Activated CD4-positive, alpha-beta memory T cell treated with anti-CD3 and anti-CD28 coated beads for 36 hours (primary cell): ENCODE measurements around the gene RYR1. TPM values are rescaled to one million over a fixed set of nuclear protein-coding genes. Genes with fewer than 3 reads are reported as not detected.
"Not testable (repeated sequence)": the region's sequence is repeated elsewhere in the genome, so short reads cannot be mapped to it uniquely, and the experiment has no call there.

Experiments used
- CTCF ChIA-PET: fragments of 350-600 bp; sonication (Branson Sonifier 250); formaldehyde crosslinking; loops from one replicate; lab custom pipeline; 2021; ENCODE audit warnings: antibody characterized with exemption, inconsistent platforms; lab: Charles Lee
- POLR2A ChIA-PET: fragments of 350-600 bp; sonication (Branson Sonifier 250); formaldehyde crosslinking; loops from one replicate; lab custom pipeline; 2021; ENCODE audit warnings: antibody characterized with exemption; lab: Charles Lee
- DNase-seq: peaks from one replicate; pipeline ENCODE4 v3.0.0-alpha.2; 2020
- H3K27ac Mint-ChIP-seq: one replicate; pipeline ENCODE4 v1.8.0; 2021; ENCODE audit warnings: mixed read lengths
- H3K27me3 Mint-ChIP-seq: one replicate; pipeline ENCODE4 v1.8.0; 2021; ENCODE audit warnings: mixed read lengths
- H3K36me3 Mint-ChIP-seq: one replicate; pipeline ENCODE4 v1.8.0; 2021; ENCODE audit warnings: mixed read lengths
- H3K4me1 Mint-ChIP-seq: one replicate; pipeline ENCODE4 v1.8.0; 2021; ENCODE audit warnings: low read depth, mixed read lengths
- H3K4me3 Mint-ChIP-seq: one replicate; pipeline ENCODE4 v1.8.0; 2021; ENCODE audit warnings: mild to moderate bottlenecking, mixed read lengths
- H3K9me3 Mint-ChIP-seq: one replicate; pipeline ENCODE4 v1.8.0; 2021; ENCODE audit warnings: mixed read lengths
- intact Hi-C: fragments of 100-400 bp; cut with micrococcal nuclease; formaldehyde crosslinking; loops from one replicate; pipeline ENCODE4 v1.15.1; 2023
- total RNA-seq, 2 experiments: library from RNA; stranded (reverse); gene quantifications; one replicate each; pipeline ENCODE4 v1.2.3, GENCODE V29; 2021

Gene RYR1
- total RNA-seq, 2 experiments from 2014 or later = 2.4 to 2.5 TPM

- H3K27me3 Mint-ChIP-seq, H3K9me3 Mint-ChIP-seq, H3K36me3 Mint-ChIP-seq: not testable (repeated sequence)
- peak; percentile 87 for DNase-seq
- intact Hi-C loops = loop anchor here (1.0 to 5.0 kb wide), 6 partner anchors 10 to 550 kb away; partner anchors contain the start of genes FBXO17, GGN and SPRED3
- peaks cover 35% of the 10 kb centered on the region for H3K4me1 Mint-ChIP-seq
- peak overlapping the region; percentile 61 for H3K4me3 Mint-ChIP-seq
- peak overlapping the region; percentile 92 for H3K27ac Mint-ChIP-seq
- ChIA-PET CTCF (interaction anchor here (1.2 to 3.9 kb wide), 2 partner anchors 12 to 24 kb away, joined by 3 to 29 read pairs; partner anchors contain the start of gene FAM98C), POLR2A (interaction anchor here (0.9 to 1.2 kb wide), 3 partner anchors 13 to 31 kb away, joined by 3 read pairs; partner anchors contain the start of gene FAM98C)
Measured at GRCh38 chr19:38427035-38427677, 6.3 kb upstream of the RYR1 start.

DNA sequence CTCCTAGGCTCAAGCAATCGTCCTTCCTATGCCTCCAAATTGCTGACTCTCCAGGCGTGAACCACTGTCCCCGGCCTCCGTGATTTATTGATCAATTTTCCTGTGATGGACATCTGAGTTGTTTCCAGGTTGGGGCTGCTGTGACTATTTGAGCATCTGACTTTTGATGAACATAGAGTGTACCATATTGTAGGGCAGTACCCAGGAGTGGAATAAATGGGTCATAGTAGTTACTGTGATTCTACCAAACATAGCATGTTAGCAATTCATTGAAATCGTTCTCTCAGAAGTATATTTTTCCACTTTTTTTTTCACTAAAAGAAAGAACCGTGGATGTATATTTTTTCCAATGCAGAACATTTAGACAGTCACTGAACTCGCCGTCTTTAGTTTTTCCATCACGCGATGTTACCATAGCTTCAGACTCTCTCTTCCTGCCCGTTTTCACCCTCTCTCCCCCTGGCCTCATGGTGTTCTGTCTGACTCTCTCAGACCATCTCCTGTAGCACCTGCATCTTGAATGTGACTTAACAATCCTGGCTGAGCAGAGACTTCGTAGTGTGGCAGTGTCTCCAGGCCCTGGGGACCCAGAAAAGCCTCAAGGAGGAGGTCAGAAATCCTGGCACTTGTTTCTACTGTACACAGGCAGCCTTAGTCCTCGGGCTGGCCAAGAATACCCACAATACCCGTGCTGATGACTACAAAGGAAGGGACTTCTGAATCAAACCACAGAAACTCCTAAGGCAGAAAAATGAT, 4.3 kb upstream of the RYR1 start:
- Mint-ChIP-seq H3K4me1 (peaks cover 44% of the 10 kb centered on the region), H3K27me3 (peaks cover 5% of the 10 kb centered on the region), H3K27ac (peak overlapping the region; percentile 95), H3K4me3 (peak overlapping the region; percentile 51), H3K36me3 (no peaks in the 10 kb centered on the region), H3K9me3 (no peaks in the 10 kb centered on the region)
- CTCF ChIA-PET = interaction anchor here (1.5 to 4.0 kb wide), 2 partner anchors 26 kb away, joined by 8 to 11 read pairs; partner anchors contain the start of gene FAM98C
- POLR2A ChIA-PET = interaction anchor here (0.7 to 1.6 kb wide), 3 partner anchors 24 to 422 kb away, joined by 3 to 4 read pairs (median 3); partner anchors contain the start of gene PSMD8
- intact Hi-C loops = loop anchor here (2.0 to 5.0 kb wide), 5 partner anchors 42 to 548 kb away; partner anchors contain the start of genes FBXO17, GGN and SPRED3
- peak; percentile 71 for DNase-seq

DNA sequence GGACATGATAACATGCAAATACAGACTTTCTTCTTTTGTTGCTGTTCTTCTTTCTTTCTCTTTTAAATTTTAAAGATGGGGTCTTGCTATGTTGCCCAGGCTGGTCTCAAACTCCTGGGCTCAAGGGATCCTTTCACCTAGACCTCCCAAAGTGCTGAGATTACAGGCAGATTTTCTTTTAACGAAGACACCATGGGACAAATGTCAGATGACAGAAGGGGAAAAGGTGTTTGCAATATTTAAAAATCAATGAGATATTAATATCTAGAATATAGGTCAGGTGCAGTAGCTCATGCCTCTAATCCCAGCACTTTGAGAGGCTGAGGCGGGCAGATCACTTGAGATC, 3.7 kb upstream of the RYR1 start:
- peaks cover 7% of the 10 kb centered on the region for H3K27me3 Mint-ChIP-seq
- CTCF ChIA-PET = interaction anchor here (4.0 kb wide), 1 partner anchor 27 kb away, joined by 11 read pairs; the partner anchor contains the start of gene FAM98C
- POLR2A ChIA-PET = interaction anchor here (1.6 kb wide), 1 partner anchor 55 kb away, joined by 4 read pairs; the partner anchor contains the start of gene PSMD8
- intact Hi-C loops = loop anchor here (2.0 to 5.0 kb wide), 5 partner anchors 42 to 548 kb away; partner anchors contain the start of genes FBXO17, GGN and SPRED3
- H3K4me3 Mint-ChIP-seq = peak overlapping the region; percentile 3
- DNase-seq = no peak
- no peaks in the 10 kb centered on the region for H3K9me3 Mint-ChIP-seq
- peaks cover 45% of the 10 kb centered on the region for H3K4me1 Mint-ChIP-seq
- H3K36me3 Mint-ChIP-seq = no peaks in the 10 kb centered on the region
- peak overlapping the region; percentile 95 for H3K27ac Mint-ChIP-seq

GRCh38 chr19:38430931-38431330, 2.6 kb upstream of the RYR1 start:
- ChIA-PET CTCF (interaction anchor here (4.0 kb wide), 1 partner anchor 28 kb away, joined by 11 read pairs; the partner anchor contains the start of gene FAM98C), POLR2A (no interaction called here)
- Mint-ChIP-seq H3K4me3 (no peak overlapping the region), H3K4me1 (peaks cover 43% of the 10 kb centered on the region), H3K36me3 (no peaks in the 10 kb centered on the region), H3K27ac (no peak overlapping the region), H3K9me3 (no peaks in the 10 kb centered on the region), H3K27me3 (peaks cover 11% of the 10 kb centered on the region)
- DNase-seq = no peak
- intact Hi-C loops = no loop called here

GRCh38 chr19:38434549-38435051, 1.1 kb downstream of the RYR1 start:
- Mint-ChIP-seq H3K36me3 (no peaks in the 10 kb centered on the region), H3K9me3 (no peaks in the 10 kb centered on the region), H3K4me3 (no peak overlapping the region), H3K27ac (no peak overlapping the region), H3K27me3 (peaks cover 18% of the 10 kb centered on the region), H3K4me1 (peaks cover 16% of the 10 kb centered on the region)
- DNase-seq = no peak
- ChIA-PET POLR2A (interaction anchor here (0.7 kb wide), 1 partner anchor 59 kb away, joined by 3 read pairs; no protein-coding TSS in a partner anchor), CTCF (interaction anchor here (0.6 to 1.8 kb wide), 2 partner anchors 32 to 688 kb away, joined by 3 to 4 read pairs; partner anchors contain the start of gene FAM98C)
- intact Hi-C loops = no loop called here

- CTCF ChIA-PET = interaction anchor here (1.9 kb wide), 1 partner anchor 35 kb away, joined by 8 read pairs; the partner anchor contains the start of gene FAM98C
- no peak overlapping the region for H3K27ac Mint-ChIP-seq
- intact Hi-C loops = no loop called here
- DNase-seq = no peak
- no peaks in the 10 kb centered on the region for H3K9me3 Mint-ChIP-seq
- H3K4me1 Mint-ChIP-seq = peaks cover 13% of the 10 kb centered on the region
- H3K36me3 Mint-ChIP-seq = no peaks in the 10 kb centered on the region
- H3K4me3 Mint-ChIP-seq = no peak overlapping the region
- POLR2A ChIA-PET = no interaction called here
- H3K27me3 Mint-ChIP-seq = peaks cover 22% of the 10 kb centered on the region
Measured at GRCh38 chr19:38437295-38437694, 3.8 kb downstream of the RYR1 start.

- H3K4me1 Mint-ChIP-seq = peaks cover 13% of the 10 kb centered on the region
- intact Hi-C loops = no loop called here
- H3K27ac Mint-ChIP-seq = no peak overlapping the region
- DNase-seq = no peak
- H3K27me3 Mint-ChIP-seq = peaks cover 22% of the 10 kb centered on the region
- ChIA-PET POLR2A (interaction anchor here (0.6 kb wide), 1 partner anchor 35 kb away, joined by 3 read pairs; the partner anchor contains the start of gene FAM98C), CTCF (interaction anchor here (1.9 kb wide), 1 partner anchor 35 kb away, joined by 8 read pairs; the partner anchor contains the start of gene FAM98C)
- no peaks in the 10 kb centered on the region for H3K9me3 Mint-ChIP-seq
- H3K36me3 Mint-ChIP-seq = no peaks in the 10 kb centered on the region
- H3K4me3 Mint-ChIP-seq = no peak overlapping the region
Measured at GRCh38 chr19:38437917-38438316, 4.4 kb downstream of the RYR1 start.

DNA sequence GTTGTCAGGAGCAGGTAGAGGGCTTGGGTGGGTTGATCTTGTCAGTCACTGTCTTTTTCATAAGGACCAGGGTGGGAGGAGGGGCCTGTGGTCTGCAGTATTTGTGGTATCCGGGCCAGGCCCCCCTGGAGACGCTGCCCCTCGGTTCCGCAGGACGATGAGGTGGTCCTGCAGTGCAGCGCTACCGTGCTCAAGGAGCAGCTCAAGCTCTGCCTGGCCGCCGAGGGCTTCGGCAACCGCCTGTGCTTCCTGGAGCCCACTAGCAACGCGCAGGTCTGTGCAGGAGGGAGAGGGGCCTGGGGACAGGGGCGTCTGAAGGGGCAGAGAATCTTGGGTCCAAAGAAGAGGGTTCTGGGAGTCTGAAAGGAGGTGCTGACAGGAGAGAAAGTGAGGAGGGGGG, 7.1 kb downstream of the RYR1 start:
- Mint-ChIP-seq H3K9me3 (no peaks in the 10 kb centered on the region), H3K27ac (no peak overlapping the region), H3K4me3 (no peak overlapping the region), H3K27me3 (peaks cover 12% of the 10 kb centered on the region), H3K4me1 (peaks cover 3% of the 10 kb centered on the region), H3K36me3 (no peaks in the 10 kb centered on the region)
- DNase-seq = no peak
- intact Hi-C loops = loop anchor here (2.0 kb wide), 1 partner anchor 38 kb away; the partner anchor contains the start of gene FAM98C
- CTCF ChIA-PET = interaction anchor here (1.3 to 1.5 kb wide), 2 partner anchors 37 to 74 kb away, joined by 3 to 10 read pairs; partner anchors contain the start of gene FAM98C
- POLR2A ChIA-PET = no interaction called here

DNA sequence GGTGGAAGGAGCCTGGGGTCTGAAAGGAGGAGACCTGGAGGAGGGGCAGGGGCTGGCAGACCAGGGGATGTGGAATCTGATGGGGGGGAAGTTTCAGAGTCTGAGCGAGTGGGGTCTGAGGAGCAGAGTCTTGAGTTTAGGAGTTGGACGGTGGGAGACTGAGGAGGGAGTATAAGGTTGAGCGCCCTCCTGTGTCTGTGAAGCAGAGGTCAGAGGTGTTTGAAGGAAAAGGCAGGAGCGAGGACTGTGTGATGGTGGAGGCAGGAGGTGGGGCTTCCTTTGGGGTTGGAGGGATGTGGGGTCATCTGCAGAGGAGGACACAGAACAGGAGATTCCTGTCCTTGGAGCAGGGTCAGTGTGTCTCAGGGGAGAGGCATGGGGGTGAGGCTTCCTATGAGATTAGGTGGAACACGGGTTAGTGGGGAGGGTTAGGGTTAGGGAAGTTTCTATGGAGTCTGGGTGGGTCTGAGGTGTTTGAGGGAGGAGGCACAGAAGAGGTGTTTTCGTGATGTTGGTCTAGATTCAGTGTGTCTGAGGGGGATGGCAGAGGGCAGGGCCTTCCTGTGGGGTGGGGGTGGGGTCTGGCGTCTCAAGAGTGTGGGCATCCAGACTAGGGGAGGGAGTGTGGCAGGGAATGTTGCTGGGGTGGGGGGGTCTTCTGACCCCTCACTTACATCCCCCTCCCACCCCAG, 8.3 kb downstream of the RYR1 start:
- H3K4me3 Mint-ChIP-seq = no peak overlapping the region
- no peaks in the 10 kb centered on the region for H3K9me3 Mint-ChIP-seq
- intact Hi-C loops = loop anchor here (2.0 kb wide), 1 partner anchor 39 kb away; the partner anchor contains the start of gene FAM98C
- no peaks in the 10 kb centered on the region for H3K36me3 Mint-ChIP-seq
- CTCF ChIA-PET = no interaction called here
- POLR2A ChIA-PET = no interaction called here
- DNase-seq = peak; percentile 26
- peaks cover 3% of the 10 kb centered on the region for H3K4me1 Mint-ChIP-seq
- peaks cover 12% of the 10 kb centered on the region for H3K27me3 Mint-ChIP-seq
- no peak overlapping the region for H3K27ac Mint-ChIP-seq

- no peaks in the 10 kb centered on the region for H3K36me3 Mint-ChIP-seq
- peaks cover 9% of the 10 kb centered on the region for H3K27me3 Mint-ChIP-seq
- intact Hi-C loops = no loop called here
- no peak overlapping the region for H3K4me3 Mint-ChIP-seq
- H3K9me3 Mint-ChIP-seq = no peaks in the 10 kb centered on the region
- POLR2A ChIA-PET = no interaction called here
- CTCF ChIA-PET = interaction anchor here (1.6 kb wide), 1 partner anchor 40 kb away, joined by 5 read pairs; the partner anchor contains the start of gene FAM98C
- DNase-seq = no peak
- no peak overlapping the region for H3K27ac Mint-ChIP-seq
- peaks cover 3% of the 10 kb centered on the region for H3K4me1 Mint-ChIP-seq
Measured at GRCh38 chr19:38442736-38443135, 9.2 kb downstream of the RYR1 start.

DNA sequence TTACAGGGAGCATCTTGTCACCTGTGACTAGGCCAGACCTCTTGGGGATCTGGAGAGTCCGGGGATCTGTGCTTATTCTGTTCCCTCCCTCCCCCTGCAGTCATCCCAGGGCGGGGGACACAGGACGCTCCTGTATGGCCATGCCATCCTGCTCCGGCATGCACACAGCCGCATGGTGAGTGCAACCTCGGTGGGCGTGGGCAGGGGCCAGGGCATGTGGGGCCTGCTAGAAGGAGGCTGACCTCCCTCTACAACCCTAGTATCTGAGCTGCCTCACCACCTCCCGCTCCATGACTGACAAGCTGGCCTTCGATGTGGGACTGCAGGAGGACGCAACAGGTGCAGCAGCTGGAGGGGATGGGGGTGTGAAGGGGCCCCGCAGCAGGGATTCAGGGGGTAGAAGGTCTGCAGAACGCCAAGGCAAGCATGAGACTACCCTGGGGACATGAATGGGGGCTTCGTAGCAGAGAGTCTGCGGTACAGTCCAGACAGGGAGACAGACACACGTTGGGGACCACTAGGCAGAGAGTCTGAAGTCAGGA, 10.0 kb downstream of the RYR1 start:
- POLR2A ChIA-PET = no interaction called here

More for the DNA sequence above, 10.0 kb downstream of the RYR1 start:
- Mint-ChIP-seq H3K4me3 (no peak overlapping the region), H3K27me3 (peaks cover 4% of the 10 kb centered on the region), H3K36me3 (no peaks in the 10 kb centered on the region), H3K27ac (no peak overlapping the region), H3K9me3 (no peaks in the 10 kb centered on the region), H3K4me1 (no peaks in the 10 kb centered on the region)
- intact Hi-C loops = no loop called here
- CTCF ChIA-PET = interaction anchor here (1.6 kb wide), 1 partner anchor 40 kb away, joined by 5 read pairs; the partner anchor contains the start of gene FAM98C
- no peak for DNase-seq
